SK-N-SH treated with all-trans-retinoic acid at 6 μM for 48 hours (cell line): ENCODE results near the gene FAM181A.

ENCODE experiments used
- ATAC-seq: fragments of 200-7000 bp; cut with Tn5 transposase; 3 replicates; pipeline ENCODE4 v1.9.1; 2020; ENCODE audit warnings: mild to moderate bottlenecking, moderate library complexity
- ARNTL ChIP-seq: fragments of 450-650 bp; formaldehyde crosslinking; IDR thresholded peaks from 2 replicates; pipeline ENCODE4 v1.5.0; 2020; ENCODE audit warnings: low read depth, mild to moderate bottlenecking, moderate library complexity, borderline replicate concordance
- BACH2 ChIP-seq: fragments of 250-450 bp; sonication (Bioruptor Pico); IDR thresholded peaks from 2 replicates; pipeline ENCODE4 v1.9.0; 2021; ENCODE audit warnings: mild to moderate bottlenecking, borderline replicate concordance
- ISL1 ChIP-seq: fragments of 250-450 bp; sonication (Bioruptor Pico); IDR thresholded peaks from 2 replicates; pipeline ENCODE4 v2.1.2; 2022; ENCODE audit warnings: mild to moderate bottlenecking, moderate library complexity
- OSR1 ChIP-seq: fragments of 250-450 bp; sonication (Bioruptor Pico); IDR thresholded peaks from 2 replicates; pipeline ENCODE4 v1.8.0; 2022; ENCODE audit warnings: moderate library complexity, mild to moderate bottlenecking, inconsistent platforms
- PPARA ChIP-seq: fragments of 250-450 bp; sonication (Bioruptor Pico); IDR thresholded peaks from 2 replicates; pipeline ENCODE4 v1.5.0; 2020; ENCODE audit warnings: mild to moderate bottlenecking, borderline replicate concordance
- RARB ChIP-seq: fragments of 250-450 bp; sonication (Bioruptor Pico); IDR thresholded peaks from 2 replicates; pipeline ENCODE4 v1.8.0; 2021; ENCODE audit warnings: mild to moderate bottlenecking, moderate library complexity
- SNAI2 ChIP-seq: fragments of 250-450 bp; sonication (Bioruptor Pico); IDR thresholded peaks from 2 replicates; pipeline ENCODE4 v1.5.0; 2020; ENCODE audit warnings: mild to moderate bottlenecking, moderate library complexity
- TCF4 ChIP-seq: fragments of 250-450 bp; sonication (Bioruptor Pico); IDR thresholded peaks from 2 replicates; pipeline ENCODE4 v1.8.0; 2021; ENCODE audit warnings: mild to moderate bottlenecking, moderate library complexity, borderline replicate concordance
- TOX ChIP-seq: fragments of 250-450 bp; sonication (Bioruptor Pico); IDR thresholded peaks from 2 replicates; pipeline ENCODE4 v1.8.0; 2021; ENCODE audit warnings: mild to moderate bottlenecking, moderate library complexity, borderline replicate concordance
- ZC3H10 ChIP-seq: fragments of 250-450 bp; sonication (Bioruptor Pico); IDR thresholded peaks from 2 replicates; pipeline ENCODE4 v1.5.1; 2021; ENCODE audit warnings: mild to moderate bottlenecking, moderate library complexity
- ZFP30 ChIP-seq: fragments of 450-650 bp; formaldehyde crosslinking; IDR thresholded peaks from 2 replicates; pipeline ENCODE4 v1.5.0; 2022; ENCODE audit warnings: mild to moderate bottlenecking, moderate library complexity
- ZNF565 ChIP-seq: fragments of 450-650 bp; formaldehyde crosslinking; conservative IDR thresholded peaks from 2 replicates; pipeline ENCODE4 v1.5.0; 2020; ENCODE audit warnings: low read depth, mild to moderate bottlenecking, moderate library complexity
- ZNF70 ChIP-seq: fragments of 450-650 bp; formaldehyde crosslinking; IDR thresholded peaks from 2 replicates; pipeline ENCODE4 v1.5.0; 2020; ENCODE audit warnings: mild to moderate bottlenecking, moderate library complexity
- ZNF8 ChIP-seq: fragments of 450-650 bp; formaldehyde crosslinking; IDR thresholded peaks from 2 replicates; pipeline ENCODE4 v1.5.0; 2020; ENCODE audit warnings: mild to moderate bottlenecking, moderate library complexity
- TF ChIP-seq, protein P1 (sequence below): fragments of 250-450 bp; sonication (Bioruptor Pico); IDR thresholded peaks from 2 replicates; pipeline ENCODE4 v1.5.1; 2020; ENCODE audit warnings: low read depth, mild to moderate bottlenecking, moderate library complexity
- TF ChIP-seq, protein P2 (sequence below): fragments of 250-450 bp; sonication (Bioruptor Pico); IDR thresholded peaks from 2 replicates; pipeline ENCODE4 v1.5.1; 2021; ENCODE audit warnings: mild to moderate bottlenecking, moderate library complexity
- TF ChIP-seq, protein P3 (sequence below): fragments of 250-450 bp; sonication (Bioruptor Pico); IDR thresholded peaks from 2 replicates; pipeline ENCODE4 v1.8.0; 2020; ENCODE audit warnings: mild to moderate bottlenecking, moderate library complexity, borderline replicate concordance

Gene FAM181A

DNA sequence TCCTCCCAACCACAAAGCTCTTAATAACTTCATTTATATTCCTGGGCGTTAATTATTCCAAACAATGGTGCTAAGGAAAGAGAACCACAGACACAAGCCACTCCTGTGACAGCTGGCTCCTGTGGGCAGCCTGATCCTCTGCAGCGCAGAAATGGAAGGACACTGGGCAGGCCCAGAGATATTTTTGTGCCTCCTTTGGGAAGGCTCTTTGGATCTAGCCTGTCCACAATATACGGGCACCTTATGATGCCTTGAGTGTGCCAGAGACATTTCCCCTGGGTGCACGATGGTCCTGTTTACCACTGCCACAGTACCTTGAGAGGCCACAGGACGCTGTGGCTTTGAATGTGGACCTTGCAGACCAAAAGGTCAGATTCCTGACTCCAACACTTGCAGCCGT, 47.2 kb downstream of the FAM181A start:
- no peak for ATAC-seq
- no peak for TF ChIP-seq TCF4 (CRISPR knock-in tag)
- TF ChIP-seq ZFP30 (CRISPR knock-in tag): no peak
- TF ChIP-seq ZC3H10: no peak

DNA sequence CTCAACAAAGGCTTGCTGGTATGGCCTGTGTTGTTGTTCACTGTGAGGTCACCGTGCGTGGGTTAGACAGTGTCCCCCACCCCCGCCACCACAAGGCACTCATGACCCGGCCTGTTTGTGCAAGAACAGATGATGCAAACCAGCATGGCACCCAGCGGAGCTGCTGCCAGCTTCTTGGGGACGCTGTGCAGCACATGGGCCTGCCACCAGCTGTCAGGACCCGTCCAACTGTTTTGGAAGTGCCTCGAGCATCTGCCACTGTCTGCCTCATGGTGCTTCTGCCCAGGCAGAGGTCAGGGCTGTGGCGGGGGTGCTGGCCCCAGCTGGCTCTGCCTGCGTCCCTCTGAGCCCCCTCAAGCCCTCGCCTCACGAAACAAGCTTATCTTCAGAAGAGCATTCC, 47.7 kb downstream of the FAM181A start:
- no peak for ATAC-seq
- TF ChIP-seq ZNF8 (CRISPR knock-in tag): no peak
- no peak for TF ChIP-seq ZFP30 (CRISPR knock-in tag)
- TF ChIP-seq TOX (CRISPR knock-in tag): no peak
- no peak for TF ChIP-seq ZNF565 (CRISPR knock-in tag)
- TF ChIP-seq, protein P1, sequence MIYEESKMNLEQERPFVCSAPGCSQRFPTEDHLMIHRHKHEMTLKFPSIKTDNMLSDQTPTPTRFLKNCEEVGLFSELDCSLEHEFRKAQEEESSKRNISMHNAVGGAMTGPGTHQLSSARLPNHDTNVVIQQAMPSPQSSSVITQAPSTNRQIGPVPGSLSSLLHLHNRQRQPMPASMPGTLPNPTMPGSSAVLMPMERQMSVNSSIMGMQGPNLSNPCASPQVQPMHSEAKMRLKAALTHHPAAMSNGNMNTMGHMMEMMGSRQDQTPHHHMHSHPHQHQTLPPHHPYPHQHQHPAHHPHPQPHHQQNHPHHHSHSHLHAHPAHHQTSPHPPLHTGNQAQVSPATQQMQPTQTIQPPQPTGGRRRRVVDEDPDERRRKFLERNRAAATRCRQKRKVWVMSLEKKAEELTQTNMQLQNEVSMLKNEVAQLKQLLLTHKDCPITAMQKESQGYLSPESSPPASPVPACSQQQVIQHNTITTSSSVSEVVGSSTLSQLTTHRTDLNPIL (CRISPR knock-in tag): no peak
- TF ChIP-seq, protein P2, sequence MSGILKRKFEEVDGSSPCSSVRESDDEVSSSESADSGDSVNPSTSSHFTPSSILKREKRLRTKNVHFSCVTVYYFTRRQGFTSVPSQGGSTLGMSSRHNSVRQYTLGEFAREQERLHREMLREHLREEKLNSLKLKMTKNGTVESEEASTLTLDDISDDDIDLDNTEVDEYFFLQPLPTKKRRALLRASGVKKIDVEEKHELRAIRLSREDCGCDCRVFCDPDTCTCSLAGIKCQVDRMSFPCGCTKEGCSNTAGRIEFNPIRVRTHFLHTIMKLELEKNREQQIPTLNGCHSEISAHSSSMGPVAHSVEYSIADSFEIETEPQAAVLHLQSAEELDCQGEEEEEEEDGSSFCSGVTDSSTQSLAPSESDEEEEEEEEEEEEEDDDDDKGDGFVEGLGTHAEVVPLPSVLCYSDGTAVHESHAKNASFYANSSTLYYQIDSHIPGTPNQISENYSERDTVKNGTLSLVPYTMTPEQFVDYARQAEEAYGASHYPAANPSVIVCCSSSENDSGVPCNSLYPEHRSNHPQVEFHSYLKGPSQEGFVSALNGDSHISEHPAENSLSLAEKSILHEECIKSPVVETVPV: no peak
- TF ChIP-seq OSR1 (CRISPR knock-in tag): no peak
- TF ChIP-seq ZNF70 (CRISPR knock-in tag): no peak
- TF ChIP-seq ZC3H10: no peak

DNA sequence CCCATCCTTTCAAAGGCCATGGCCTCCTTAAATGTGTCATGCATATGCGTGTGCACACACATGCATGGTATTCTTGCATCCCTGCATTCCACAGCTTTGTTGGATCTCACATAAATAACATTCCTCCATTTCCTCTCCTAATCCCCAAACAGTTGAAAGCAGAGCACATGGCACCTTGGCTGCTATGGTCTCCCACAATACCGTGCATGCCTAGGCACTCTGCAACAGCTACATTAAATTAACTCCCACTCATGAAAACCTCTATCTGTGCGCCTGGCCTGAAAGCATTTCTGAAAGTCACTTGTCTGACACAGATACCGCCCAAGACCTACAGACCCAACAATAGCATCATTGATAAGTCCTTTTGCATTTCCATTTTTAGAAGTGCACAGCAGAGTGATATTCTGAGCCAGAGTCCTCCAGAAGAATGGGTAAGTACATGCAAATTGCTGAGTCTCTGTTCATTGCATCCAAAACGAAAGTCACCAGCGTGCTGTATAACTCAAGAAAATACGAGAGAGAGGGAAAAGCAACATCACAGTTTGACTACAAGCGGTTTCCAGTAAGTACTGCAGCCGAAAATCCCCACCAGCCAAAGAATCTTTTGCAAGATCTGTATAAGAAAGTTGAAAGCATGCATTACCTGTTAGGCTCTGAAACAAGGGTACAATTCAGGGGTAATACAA, 48.8 kb downstream of the FAM181A start:
- TF ChIP-seq, protein P2: no peak
- TF ChIP-seq ZNF565 (CRISPR knock-in tag) (no peak), ISL1 (no peak), TCF4 (CRISPR knock-in tag) (no peak), OSR1 (CRISPR knock-in tag) (no peak), SNAI2 (CRISPR knock-in tag) (no peak), ZNF8 (CRISPR knock-in tag) (no peak), TOX (CRISPR knock-in tag) (no peak), ZFP30 (CRISPR knock-in tag) (no peak), BACH2 (CRISPR knock-in tag) (no peak), ZC3H10 (no peak), PPARA (no peak)
- TF ChIP-seq, protein P3, sequence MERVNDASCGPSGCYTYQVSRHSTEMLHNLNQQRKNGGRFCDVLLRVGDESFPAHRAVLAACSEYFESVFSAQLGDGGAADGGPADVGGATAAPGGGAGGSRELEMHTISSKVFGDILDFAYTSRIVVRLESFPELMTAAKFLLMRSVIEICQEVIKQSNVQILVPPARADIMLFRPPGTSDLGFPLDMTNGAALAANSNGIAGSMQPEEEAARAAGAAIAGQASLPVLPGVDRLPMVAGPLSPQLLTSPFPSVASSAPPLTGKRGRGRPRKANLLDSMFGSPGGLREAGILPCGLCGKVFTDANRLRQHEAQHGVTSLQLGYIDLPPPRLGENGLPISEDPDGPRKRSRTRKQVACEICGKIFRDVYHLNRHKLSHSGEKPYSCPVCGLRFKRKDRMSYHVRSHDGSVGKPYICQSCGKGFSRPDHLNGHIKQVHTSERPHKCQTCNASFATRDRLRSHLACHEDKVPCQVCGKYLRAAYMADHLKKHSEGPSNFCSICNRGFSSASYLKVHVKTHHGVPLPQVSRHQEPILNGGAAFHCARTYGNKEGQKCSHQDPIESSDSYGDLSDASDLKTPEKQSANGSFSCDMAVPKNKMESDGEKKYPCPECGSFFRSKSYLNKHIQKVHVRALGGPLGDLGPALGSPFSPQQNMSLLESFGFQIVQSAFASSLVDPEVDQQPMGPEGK: no peak
- TF ChIP-seq, protein P1 (CRISPR knock-in tag): no peak
- no peak for ATAC-seq

DNA sequence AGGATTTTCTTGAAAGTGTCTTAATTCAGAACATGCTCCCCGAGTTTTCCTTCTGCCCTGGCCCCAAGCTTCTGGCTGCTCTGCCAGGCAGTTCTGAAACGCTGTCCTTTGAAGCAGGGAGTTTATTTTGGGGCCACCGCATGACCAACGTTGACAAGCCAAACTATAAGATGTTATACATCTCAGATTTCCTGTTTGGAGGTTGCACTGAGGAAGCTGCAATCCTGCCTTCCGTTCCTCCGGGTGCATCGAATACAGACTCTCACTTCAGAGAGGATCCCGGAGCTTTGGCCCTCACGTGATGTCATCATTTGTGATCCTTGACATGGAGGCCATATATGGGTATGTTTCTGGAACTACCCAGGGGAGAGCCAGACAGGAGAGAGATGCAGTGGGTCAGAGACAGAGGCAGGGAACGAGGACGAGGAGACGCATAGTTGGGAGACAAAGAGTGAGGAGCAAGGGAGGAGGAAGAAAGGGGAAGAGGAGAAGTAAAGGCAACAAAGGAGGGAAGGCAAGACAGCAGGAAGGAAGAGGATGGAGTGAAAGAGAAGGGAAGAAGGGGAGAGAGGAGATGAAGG, 49.4 kb downstream of the FAM181A start, which contains the start of gene ASB2:
ASB2 (minus strand) TSS at position 94 of the 581 bp plus-strand sequence. CDS start 12,031 bp downstream, outside the sequence.
- ATAC-seq: no peak
- TF ChIP-seq ARNTL (CRISPR knock-in tag): no peak

DNA sequence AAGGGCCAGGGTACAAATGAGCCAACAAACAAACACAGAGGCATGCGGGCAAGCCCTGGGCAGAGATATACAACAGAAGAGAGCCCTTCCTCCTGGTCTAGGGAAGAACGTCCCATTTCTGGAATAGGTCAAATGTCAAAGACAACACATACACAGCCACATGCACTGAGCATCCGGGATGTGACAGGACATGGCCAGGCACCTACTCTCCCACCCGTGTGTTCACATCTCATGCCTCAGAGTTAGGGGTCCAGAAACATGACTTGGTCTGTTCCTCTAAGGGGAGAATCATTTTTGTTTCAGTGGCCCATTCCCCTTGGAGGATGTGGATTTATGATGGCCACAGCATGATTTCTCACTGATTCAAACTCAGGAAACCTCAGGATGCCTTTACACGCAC, 50.0 kb downstream of the FAM181A start:
- ATAC-seq: no peak
- TF ChIP-seq ZNF8 (CRISPR knock-in tag): no peak
- TF ChIP-seq RARB: no peak
- no peak for TF ChIP-seq ZNF70 (CRISPR knock-in tag)
- TF ChIP-seq, protein P1 (CRISPR knock-in tag): no peak
